OCI-LY3 (cell line): ENCODE data around the gene TMEM98.

ENCODE experiments used
- H2AFZ ChIP-seq: fragments of 200-600, 300-600 bp; shearing (Covaris generic); 2 replicates; pipeline ENCODE4 v1.6.0; 2014; ENCODE audit warnings: antibody characterized with exemption, low read depth, low read length
- H3K27ac ChIP-seq: fragments of 200-600, 300-600 bp; sonication (generic); 2 replicates; pipeline ENCODE4 v1.5.1; 2014; ENCODE audit warnings: mild to moderate bottlenecking, low read length, moderate library complexity, mixed read lengths
- H3K27me3 ChIP-seq: fragments of 200-600, 300-600 bp; sonication (generic); 2 replicates; pipeline ENCODE4 v1.6.1; 2014; ENCODE audit warnings: low read depth, low read length, mixed read lengths
- H3K36me3 ChIP-seq: fragments of 200-600, 300-600 bp; sonication (generic); replicated peaks from 2 replicates; pipeline ENCODE3; 2014; ENCODE audit warnings: low read depth, low read length, mixed read lengths
- H3K4me1 ChIP-seq: fragments of 300-600, 200-600 bp; sonication (generic); 2 replicates; pipeline ENCODE4 v1.6.1; 2014; ENCODE audit warnings: low read length, mixed read lengths
- H3K4me2 ChIP-seq: fragments of 200-600, 300-600 bp; sonication (generic); 2 replicates; pipeline ENCODE4 v1.6.1; 2014; ENCODE audit warnings: low read length, mixed read lengths
- H3K4me3 ChIP-seq: fragments of 300-600, 200-600 bp; sonication (generic); 2 replicates; pipeline ENCODE4 v1.5.1; 2014; ENCODE audit warnings: antibody characterized with exemption, mild to moderate bottlenecking, low read length, moderate library complexity
- H3K79me2 ChIP-seq: fragments of 300-600, 200-600 bp; shearing (Covaris generic); 2 replicates; pipeline ENCODE4 v1.6.1; 2014; ENCODE audit warnings: mild to moderate bottlenecking, low read length, mixed read lengths
- H3K9ac ChIP-seq: fragments of 300-600, 200-600 bp; shearing (Covaris generic); 2 replicates; pipeline ENCODE4 v1.6.0; 2014; ENCODE audit warnings: mild to moderate bottlenecking, low read length, moderate library complexity
- H3K9me3 ChIP-seq: fragments of 200-600, 300-600 bp; shearing (Covaris generic); 2 replicates; pipeline ENCODE4 v1.6.1; 2014; ENCODE audit warnings: low read length, mixed read lengths; ENCODE audit not compliant: insufficient read depth
- H4K20me1 ChIP-seq: fragments of 200-600, 300-600 bp; sonication (generic); 2 replicates; pipeline ENCODE4 v1.6.1; 2016; ENCODE audit warnings: low read length, mixed read lengths; ENCODE audit not compliant: insufficient read depth
- EZH2phosphoT487 ChIP-seq: fragments of 200-600 bp; shearing (Covaris generic); IDR thresholded peaks from 2 replicates; pipeline ENCODE4 v1.6.1; 2018; ENCODE audit warnings: antibody characterized with exemption, mixed run types, low read depth
- TF ChIP-seq, protein P1 (sequence below): fragments of 200-600, 300-600 bp; sonication (generic); IDR thresholded peaks from 2 replicates; pipeline ENCODE4 v1.5.1; 2014; ENCODE audit warnings: antibody characterized with exemption, low read length, low read depth

Gene TMEM98, protein sequence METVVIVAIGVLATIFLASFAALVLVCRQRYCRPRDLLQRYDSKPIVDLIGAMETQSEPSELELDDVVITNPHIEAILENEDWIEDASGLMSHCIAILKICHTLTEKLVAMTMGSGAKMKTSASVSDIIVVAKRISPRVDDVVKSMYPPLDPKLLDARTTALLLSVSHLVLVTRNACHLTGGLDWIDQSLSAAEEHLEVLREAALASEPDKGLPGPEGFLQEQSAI

DNA sequence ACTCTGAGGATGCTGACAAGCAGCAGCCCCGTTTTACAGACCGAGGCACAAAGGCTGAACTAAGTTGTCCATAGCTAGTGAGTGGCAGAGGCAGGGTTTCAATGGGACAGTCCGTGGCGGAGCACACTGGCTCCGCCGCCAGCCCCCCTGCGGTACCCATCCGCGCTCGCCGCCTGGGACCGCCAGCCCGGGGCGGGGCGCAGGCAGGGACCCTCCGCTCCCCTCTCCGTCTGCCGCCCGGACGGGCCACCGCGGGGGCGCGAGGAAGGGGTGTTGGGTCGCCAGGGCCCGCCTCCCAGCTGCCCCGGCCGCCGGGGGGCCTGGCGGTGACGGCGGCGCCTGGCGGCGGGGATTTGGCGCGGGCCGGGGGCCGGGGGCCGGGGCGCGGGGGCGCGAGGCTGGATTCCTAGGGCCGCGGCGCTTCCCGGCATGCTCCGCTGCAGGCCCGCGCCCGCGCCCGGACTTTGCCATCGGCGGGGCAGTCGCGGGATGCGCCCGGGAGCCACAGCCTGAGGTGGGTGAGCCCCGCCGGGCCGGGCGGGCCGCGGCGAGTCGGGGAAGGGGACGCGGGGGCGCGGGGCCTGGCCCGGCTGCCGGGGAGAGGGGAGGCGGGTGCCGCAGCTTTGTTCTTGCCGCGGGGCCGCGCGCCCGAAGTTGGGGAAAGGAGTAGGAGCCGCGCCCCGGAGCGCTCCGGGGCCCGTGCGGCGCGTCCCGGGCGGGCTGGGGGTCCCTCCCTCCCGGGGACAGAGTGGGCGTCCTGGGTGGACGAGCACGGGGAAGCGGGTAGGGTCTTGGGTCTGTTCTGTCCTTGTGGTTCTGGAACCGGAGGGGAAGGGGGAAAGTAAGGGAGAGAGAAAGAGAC is at the start of gene TMEM98:
Gene TMEM98 (plus strand): TSS at position 430 of the 862 bp plus-strand sequence. CDS start 3,376 bp downstream, outside the sequence.
- Histone ChIP-seq H3K4me3 (peak within 1 kb of the TSS; percentile 84), H3K36me3 (no peaks in the 10 kb centered on the region)

DNA sequence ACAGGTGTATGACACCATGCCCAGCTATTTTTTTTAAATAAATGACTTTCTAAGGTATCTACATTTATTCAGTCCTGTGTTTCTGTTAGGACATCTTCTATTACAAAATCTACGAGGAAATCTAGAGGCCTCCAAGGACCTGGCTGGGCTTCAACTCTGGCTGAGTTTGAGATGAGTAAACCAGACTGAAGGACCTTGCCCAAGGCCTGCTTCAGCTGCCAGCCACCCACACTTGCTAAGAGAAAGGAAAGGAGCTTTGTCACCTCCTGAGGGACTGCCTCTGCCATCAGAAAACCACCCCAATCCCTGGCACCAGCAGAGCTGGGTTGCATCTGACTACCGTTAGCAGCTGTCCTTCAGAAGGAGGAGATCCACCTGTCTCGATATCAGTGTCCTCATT is 49.7 kb upstream of the TMEM98 start:
- Histone ChIP-seq H3K4me2 (no peak overlapping the region), H3K27me3 (no peaks in the 10 kb centered on the region), H2AFZ (no peak overlapping the region), H3K4me1 (peaks cover 31% of the 10 kb centered on the region), H3K27ac (no peak overlapping the region), H4K20me1 (peaks cover 28% of the 10 kb centered on the region), H3K36me3 (peaks cover 10% of the 10 kb centered on the region), H3K9ac (no peak overlapping the region), H3K79me2 (peaks cover 35% of the 10 kb centered on the region), H3K4me3 (no peak overlapping the region), H3K9me3 (no peaks in the 10 kb centered on the region)
- no peak for TF ChIP-seq EZH2phosphoT487
- TF ChIP-seq, protein P1, sequence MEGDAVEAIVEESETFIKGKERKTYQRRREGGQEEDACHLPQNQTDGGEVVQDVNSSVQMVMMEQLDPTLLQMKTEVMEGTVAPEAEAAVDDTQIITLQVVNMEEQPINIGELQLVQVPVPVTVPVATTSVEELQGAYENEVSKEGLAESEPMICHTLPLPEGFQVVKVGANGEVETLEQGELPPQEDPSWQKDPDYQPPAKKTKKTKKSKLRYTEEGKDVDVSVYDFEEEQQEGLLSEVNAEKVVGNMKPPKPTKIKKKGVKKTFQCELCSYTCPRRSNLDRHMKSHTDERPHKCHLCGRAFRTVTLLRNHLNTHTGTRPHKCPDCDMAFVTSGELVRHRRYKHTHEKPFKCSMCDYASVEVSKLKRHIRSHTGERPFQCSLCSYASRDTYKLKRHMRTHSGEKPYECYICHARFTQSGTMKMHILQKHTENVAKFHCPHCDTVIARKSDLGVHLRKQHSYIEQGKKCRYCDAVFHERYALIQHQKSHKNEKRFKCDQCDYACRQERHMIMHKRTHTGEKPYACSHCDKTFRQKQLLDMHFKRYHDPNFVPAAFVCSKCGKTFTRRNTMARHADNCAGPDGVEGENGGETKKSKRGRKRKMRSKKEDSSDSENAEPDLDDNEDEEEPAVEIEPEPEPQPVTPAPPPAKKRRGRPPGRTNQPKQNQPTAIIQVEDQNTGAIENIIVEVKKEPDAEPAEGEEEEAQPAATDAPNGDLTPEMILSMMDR = no peak

More for the DNA sequence above, at the start of gene TMEM98:
- H2AFZ ChIP-seq = peak within 1 kb of the TSS; percentile 99
- H3K27me3 ChIP-seq = peaks cover 10% of the 10 kb centered on the region
- no peaks in the 10 kb centered on the region for H3K9me3 ChIP-seq
- no peaks in the 10 kb centered on the region for H3K79me2 ChIP-seq
- peak within 1 kb of the TSS; percentile 73 for H3K9ac ChIP-seq
- peaks cover 20% of the 10 kb centered on the region for H3K4me1 ChIP-seq
- H3K4me2 ChIP-seq = peak within 1 kb of the TSS; percentile 92
- no peak within 1 kb of the TSS for H3K27ac ChIP-seq
- TF ChIP-seq EZH2phosphoT487 = no peak
- TF ChIP-seq, protein P1 = no peak
- H4K20me1 ChIP-seq = no peaks in the 10 kb centered on the region

DNA sequence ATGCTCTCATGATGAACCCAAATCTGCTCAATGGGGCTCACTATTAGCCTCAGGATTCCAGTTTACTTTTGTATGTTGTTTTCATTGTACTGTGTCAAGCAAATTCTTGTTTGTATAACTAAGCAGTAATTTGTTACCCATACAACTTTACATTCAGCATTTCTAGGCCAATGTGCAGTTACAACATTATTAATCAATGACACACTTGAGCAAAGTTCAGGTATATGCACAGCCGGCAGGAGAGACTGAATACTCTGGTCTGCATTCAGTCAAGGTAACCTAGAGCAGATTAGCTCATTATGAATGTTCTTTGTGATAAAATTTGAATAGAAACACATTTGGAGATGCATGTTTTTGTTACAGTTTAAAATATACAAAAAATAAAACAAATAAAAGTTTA is 48.8 kb upstream of the TMEM98 start:
- TF ChIP-seq EZH2phosphoT487 = no peak
- TF ChIP-seq, protein P1 = no peak
- H3K36me3 ChIP-seq = peaks cover 2% of the 10 kb centered on the region

More for the DNA sequence above, 48.8 kb upstream of the TMEM98 start:
- Histone ChIP-seq H3K27me3 (no peaks in the 10 kb centered on the region), H3K4me1 (peaks cover 31% of the 10 kb centered on the region), H3K4me3 (no peak overlapping the region), H4K20me1 (peaks cover 19% of the 10 kb centered on the region), H2AFZ (no peak overlapping the region), H3K79me2 (peaks cover 26% of the 10 kb centered on the region), H3K27ac (no peak overlapping the region), H3K9me3 (no peaks in the 10 kb centered on the region), H3K9ac (no peak overlapping the region), H3K4me2 (no peak overlapping the region)
